Upper lobe of left lung (tissue), 4 donors: ENCODE results near the gene CNNM3.

Experiments used
- POLR2A ChIP-seq, 4 donors: fragments of 450-650 bp; IDR thresholded peaks; one replicate each; pipeline ENCODE4 v1.5.1; 2016 to 2017; ENCODE audit warnings: antibody characterized with exemption in 4 of 4, mild to moderate bottlenecking in 2 of 4
- POLR2AphosphoS5 ChIP-seq, 2 donors: sonication (generic); formaldehyde crosslinking; IDR thresholded peaks; one replicate each; pipeline ENCODE4 v1.5.1; 2017; ENCODE audit warnings: antibody characterized with exemption in 2 of 2
- TF ChIP-seq, protein P1 (sequence below), 6 experiments: fragments of 450-650 bp in 4 of 6; fragments of 200-600 bp in 2 of 6; sonication (generic) in 2 of 6; IDR thresholded peaks; one replicate each; pipeline ENCODE4 v1.5.1; 2016 to 2019; ENCODE audit warnings: antibody characterized with exemption in 6 of 6

DNA sequence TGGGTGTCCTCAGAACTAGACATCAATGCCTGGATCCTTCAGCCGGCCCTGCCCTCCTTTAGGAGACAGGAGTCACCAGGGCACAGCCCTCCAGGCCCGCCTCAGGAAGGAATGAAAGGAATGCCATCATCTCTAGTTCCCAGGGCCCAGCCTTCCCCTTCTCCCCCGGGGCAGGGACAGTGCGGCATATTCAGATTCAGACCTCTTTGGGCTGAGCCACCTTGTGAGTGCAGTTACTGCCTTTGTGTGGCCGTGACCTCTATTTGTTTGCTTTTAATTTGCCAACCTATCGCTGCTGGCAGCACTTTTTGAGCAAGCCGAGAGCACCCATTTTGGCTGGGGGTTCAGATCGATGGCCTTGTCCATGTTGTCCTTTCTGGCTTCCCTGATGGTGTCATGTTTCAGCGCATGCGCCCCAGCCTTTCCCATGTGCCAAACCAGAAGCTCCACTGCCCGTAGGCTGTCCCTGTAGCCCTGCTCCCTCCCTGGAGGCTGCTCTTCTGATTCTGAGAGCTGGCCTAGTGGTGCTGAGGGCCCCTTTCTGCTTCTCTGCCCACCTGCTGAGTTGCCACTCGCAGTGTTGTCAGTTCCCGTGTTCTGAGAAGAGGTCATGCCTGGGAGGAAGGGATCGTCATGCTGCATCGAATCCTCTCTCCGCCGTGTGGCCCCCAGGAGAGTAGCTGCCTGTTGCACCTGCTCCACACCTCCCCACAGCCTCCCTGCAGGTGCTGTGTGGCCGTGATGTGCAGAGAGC lies 16.9 kb downstream of the CNNM3 start:
- TF ChIP-seq POLR2AphosphoS5 (IDR thresholded peaks at IDR 0.05) (no peak), POLR2A (IDR thresholded peaks at IDR 0.05) (no peak)
- TF ChIP-seq, protein P1, sequence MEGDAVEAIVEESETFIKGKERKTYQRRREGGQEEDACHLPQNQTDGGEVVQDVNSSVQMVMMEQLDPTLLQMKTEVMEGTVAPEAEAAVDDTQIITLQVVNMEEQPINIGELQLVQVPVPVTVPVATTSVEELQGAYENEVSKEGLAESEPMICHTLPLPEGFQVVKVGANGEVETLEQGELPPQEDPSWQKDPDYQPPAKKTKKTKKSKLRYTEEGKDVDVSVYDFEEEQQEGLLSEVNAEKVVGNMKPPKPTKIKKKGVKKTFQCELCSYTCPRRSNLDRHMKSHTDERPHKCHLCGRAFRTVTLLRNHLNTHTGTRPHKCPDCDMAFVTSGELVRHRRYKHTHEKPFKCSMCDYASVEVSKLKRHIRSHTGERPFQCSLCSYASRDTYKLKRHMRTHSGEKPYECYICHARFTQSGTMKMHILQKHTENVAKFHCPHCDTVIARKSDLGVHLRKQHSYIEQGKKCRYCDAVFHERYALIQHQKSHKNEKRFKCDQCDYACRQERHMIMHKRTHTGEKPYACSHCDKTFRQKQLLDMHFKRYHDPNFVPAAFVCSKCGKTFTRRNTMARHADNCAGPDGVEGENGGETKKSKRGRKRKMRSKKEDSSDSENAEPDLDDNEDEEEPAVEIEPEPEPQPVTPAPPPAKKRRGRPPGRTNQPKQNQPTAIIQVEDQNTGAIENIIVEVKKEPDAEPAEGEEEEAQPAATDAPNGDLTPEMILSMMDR (IDR thresholded peaks at IDR 0.05) = no peak
